Type B pancreatic cell (in vitro differentiated cells): Measurements from ENCODE around the gene MAD1L1. TPM values are rescaled to one million over a fixed set of nuclear protein-coding genes. Genes with fewer than 3 reads are reported as not detected.
A peak's percentile ranks its signal among the peaks of the same experiment; 100 is the strongest.

Experiments used
- DNase-seq: peaks from one replicate; pipeline ENCODE4 v3.0.0; 2021; ENCODE audit warnings: mixed read lengths; ENCODE audit not compliant: unreplicated experiment; ENCODE audit errors: extremely low spot score
- H3K27ac Mint-ChIP-seq: 2 replicates; pipeline ENCODE4 v1.8.0; 2021; ENCODE audit warnings: mild to moderate bottlenecking, mixed read lengths
- H3K27me3 Mint-ChIP-seq: 2 replicates; pipeline ENCODE4 v1.8.0; 2021; ENCODE audit warnings: mixed read lengths
- H3K36me3 Mint-ChIP-seq: 2 replicates; pipeline ENCODE4 v1.8.0; 2021; ENCODE audit warnings: mixed read lengths
- H3K4me1 Mint-ChIP-seq: one replicate; pipeline ENCODE4 v1.8.0; 2021; ENCODE audit warnings: mixed read lengths; ENCODE audit not compliant: unreplicated experiment
- H3K4me3 Mint-ChIP-seq: 2 replicates; pipeline ENCODE4 v1.8.0; 2021; ENCODE audit warnings: mild to moderate bottlenecking, mixed read lengths
- H3K9me3 Mint-ChIP-seq: 2 replicates; pipeline ENCODE4 v1.8.0; 2021; ENCODE audit warnings: mixed read lengths
- total RNA-seq: library from RNA; stranded (reverse); gene quantifications from 2 replicates; pipeline ENCODE4 v1.2.1, GENCODE V29; 2021; ENCODE audit warnings: low replicate concordance
- TF ChIP-seq, protein P1 (sequence below): fragments of 200-600 bp; sonication (generic); conservative IDR thresholded peaks from 2 replicates; pipeline ENCODE4 v1.5.0; 2021; ENCODE audit warnings: antibody characterized with exemption, mild to moderate bottlenecking

The MAD1L1 gene
- total RNA-seq, 1 donor from 2014 or later: 40.7 TPM

GRCh38 chr7:2069472-2069860 is 163.3 kb downstream of the MAD1L1 start:
- no peak overlapping the region for H3K4me3 Mint-ChIP-seq
- TF ChIP-seq, protein P1, sequence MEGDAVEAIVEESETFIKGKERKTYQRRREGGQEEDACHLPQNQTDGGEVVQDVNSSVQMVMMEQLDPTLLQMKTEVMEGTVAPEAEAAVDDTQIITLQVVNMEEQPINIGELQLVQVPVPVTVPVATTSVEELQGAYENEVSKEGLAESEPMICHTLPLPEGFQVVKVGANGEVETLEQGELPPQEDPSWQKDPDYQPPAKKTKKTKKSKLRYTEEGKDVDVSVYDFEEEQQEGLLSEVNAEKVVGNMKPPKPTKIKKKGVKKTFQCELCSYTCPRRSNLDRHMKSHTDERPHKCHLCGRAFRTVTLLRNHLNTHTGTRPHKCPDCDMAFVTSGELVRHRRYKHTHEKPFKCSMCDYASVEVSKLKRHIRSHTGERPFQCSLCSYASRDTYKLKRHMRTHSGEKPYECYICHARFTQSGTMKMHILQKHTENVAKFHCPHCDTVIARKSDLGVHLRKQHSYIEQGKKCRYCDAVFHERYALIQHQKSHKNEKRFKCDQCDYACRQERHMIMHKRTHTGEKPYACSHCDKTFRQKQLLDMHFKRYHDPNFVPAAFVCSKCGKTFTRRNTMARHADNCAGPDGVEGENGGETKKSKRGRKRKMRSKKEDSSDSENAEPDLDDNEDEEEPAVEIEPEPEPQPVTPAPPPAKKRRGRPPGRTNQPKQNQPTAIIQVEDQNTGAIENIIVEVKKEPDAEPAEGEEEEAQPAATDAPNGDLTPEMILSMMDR: no peak
- H3K27me3 Mint-ChIP-seq: no peaks in the 10 kb centered on the region
- peaks cover 23% of the 10 kb centered on the region for H3K4me1 Mint-ChIP-seq
- no peaks in the 10 kb centered on the region for H3K9me3 Mint-ChIP-seq
- DNase-seq: no peak
- H3K27ac Mint-ChIP-seq: no peak overlapping the region
- no peaks in the 10 kb centered on the region for H3K36me3 Mint-ChIP-seq

DNA sequence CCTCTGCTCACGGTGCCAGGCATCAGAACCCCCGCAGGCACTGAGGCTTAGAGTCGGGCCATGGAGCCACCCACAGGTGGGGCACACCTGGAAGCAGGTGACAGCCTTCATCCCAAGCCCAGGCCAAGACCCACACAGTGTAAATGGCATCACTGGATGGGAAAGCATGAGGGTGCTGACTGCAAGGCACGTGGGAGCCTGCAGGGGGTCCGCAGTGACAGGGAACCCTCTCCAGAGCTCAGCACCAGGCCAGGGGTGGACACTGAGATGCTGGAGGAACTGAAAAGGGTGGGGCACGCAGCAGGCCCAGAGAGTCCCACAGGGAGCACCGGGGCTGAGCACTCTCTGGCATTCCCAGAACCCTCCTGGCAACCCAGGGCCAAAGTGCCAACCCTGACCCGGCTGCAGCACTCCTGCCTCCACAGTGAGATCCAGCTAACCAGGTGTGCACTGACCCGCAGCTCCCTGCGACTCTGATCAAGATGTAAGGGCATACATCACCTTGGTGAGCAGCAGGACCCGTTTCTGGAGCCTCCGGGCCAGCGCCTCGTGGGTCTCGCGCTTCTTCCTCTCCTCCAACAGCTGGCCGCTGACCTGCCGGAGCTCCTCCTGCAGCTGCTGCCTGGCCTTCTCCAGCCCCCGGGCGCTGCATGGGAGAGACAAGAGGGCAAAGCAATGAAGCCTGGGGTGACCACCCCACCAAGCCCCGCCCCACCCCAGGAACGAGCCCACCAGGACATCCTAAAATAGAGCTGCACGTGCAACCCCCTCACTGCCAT is 163.9 kb downstream of the MAD1L1 start:
- no peak for DNase-seq
- H3K9me3 Mint-ChIP-seq: no peaks in the 10 kb centered on the region
- H3K27me3 Mint-ChIP-seq: no peaks in the 10 kb centered on the region
- H3K27ac Mint-ChIP-seq: no peak overlapping the region
- H3K4me3 Mint-ChIP-seq: no peak overlapping the region
- peaks cover 25% of the 10 kb centered on the region for H3K4me1 Mint-ChIP-seq
- H3K36me3 Mint-ChIP-seq: peaks cover 3% of the 10 kb centered on the region
- TF ChIP-seq, protein P1: peak; percentile 52

GRCh38 chr7:2066251-2066919 is 166.4 kb downstream of the MAD1L1 start:
- TF ChIP-seq, protein P1: no peak
- Mint-ChIP-seq H3K4me1 (peaks cover 28% of the 10 kb centered on the region), H3K27ac (no peak overlapping the region), H3K9me3 (no peaks in the 10 kb centered on the region), H3K4me3 (no peak overlapping the region), H3K36me3 (peaks cover 7% of the 10 kb centered on the region), H3K27me3 (no peaks in the 10 kb centered on the region)
- no peak for DNase-seq

DNA sequence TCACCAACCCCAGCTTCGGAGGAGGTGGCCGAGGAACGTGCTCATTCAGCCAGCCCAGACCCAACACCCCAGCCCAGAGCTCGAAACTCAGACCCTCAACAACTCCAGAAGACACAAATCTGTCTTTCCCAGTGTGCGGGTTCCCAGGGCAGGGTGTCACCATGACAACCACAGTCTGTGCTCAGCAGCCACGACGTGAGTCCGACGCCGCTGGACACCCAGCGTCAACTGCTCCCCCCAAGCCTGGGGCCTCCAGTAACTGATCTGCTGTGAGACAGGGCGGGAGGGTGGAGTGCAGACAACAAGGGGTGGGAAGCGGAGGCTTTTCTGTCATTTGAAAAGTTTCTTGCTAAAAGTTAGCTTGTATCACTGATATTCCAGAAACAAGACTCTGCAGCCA is 167.2 kb downstream of the MAD1L1 start:
- H3K27ac Mint-ChIP-seq: no peak overlapping the region
- H3K27me3 Mint-ChIP-seq: no peaks in the 10 kb centered on the region
- H3K4me3 Mint-ChIP-seq: no peak overlapping the region
- peaks cover 11% of the 10 kb centered on the region for H3K36me3 Mint-ChIP-seq
- no peak for DNase-seq
- peaks cover 23% of the 10 kb centered on the region for H3K4me1 Mint-ChIP-seq
- no peaks in the 10 kb centered on the region for H3K9me3 Mint-ChIP-seq
- TF ChIP-seq, protein P1: no peak

DNA sequence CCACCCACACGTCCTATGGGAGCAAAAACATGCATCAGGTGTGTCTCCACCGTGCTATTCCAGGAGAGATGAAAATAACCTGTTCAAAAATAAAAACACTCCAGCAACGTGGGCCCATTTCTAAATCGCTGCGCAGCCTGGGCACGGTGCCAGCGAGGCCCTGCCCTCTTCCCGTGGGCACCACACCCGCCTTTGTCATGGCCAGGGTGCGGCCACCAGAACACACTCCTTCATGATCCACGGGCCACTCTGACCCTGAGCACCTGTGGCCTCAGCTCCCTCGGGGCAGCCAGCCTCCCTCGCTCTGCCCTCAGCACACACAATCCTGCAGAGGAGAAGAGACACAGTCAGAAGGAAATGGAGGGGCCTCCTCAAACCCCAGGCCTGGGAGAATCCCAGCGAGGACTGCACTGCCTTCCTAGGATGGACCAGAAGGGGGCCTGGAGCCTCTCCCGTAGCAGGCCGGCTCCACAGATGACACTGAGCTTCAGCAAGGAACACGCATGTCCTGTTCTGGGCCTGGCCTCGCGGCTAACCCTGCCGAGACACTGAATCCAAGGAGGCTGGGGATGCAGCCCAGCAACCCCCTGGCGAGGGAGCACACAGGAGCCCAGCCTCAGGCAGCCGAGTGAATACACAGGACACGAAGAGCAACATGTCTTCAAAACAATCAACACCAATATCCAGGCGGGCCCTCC is 169.0 kb downstream of the MAD1L1 start:
- peaks cover 20% of the 10 kb centered on the region for H3K36me3 Mint-ChIP-seq
- H3K27ac Mint-ChIP-seq: peak overlapping the region; percentile 76
- peaks cover 14% of the 10 kb centered on the region for H3K4me1 Mint-ChIP-seq
- no peak for DNase-seq
- no peak overlapping the region for H3K4me3 Mint-ChIP-seq
- TF ChIP-seq, protein P1: peak; percentile 50
- no peaks in the 10 kb centered on the region for H3K27me3 Mint-ChIP-seq
- H3K9me3 Mint-ChIP-seq: peaks cover 6% of the 10 kb centered on the region
